ENCODE measurements around the gene PSKH1.
A peak's percentile ranks its signal among the peaks of the same experiment; 100 is the strongest.

PSKH1 gene

GRCh38 chr16:67953641-67954375 is 60.8 kb downstream of the PSKH1 start:
- H3K4me1 ChIP-seq (ENCODE audit: control insufficient read depth, insufficient read depth, low read length): peaks cover 11% of the 10 kb centered on the region
- H3K27ac ChIP-seq (ENCODE audit: low read depth, low read length): no peak overlapping the region
- H3K36me3 ChIP-seq (ENCODE audit: control insufficient read depth, insufficient read depth, low read length): peaks cover 48% of the 10 kb centered on the region
- H3K4me3 ChIP-seq (ENCODE audit: low read length): no peak overlapping the region
- no peaks in the 10 kb centered on the region for H3K27me3 ChIP-seq (ENCODE audit: control insufficient read depth, insufficient read depth, low read length)
- H3K9ac ChIP-seq (ENCODE audit: low read length): no peak overlapping the region

- Histone ChIP-seq H3K4me3 (ENCODE audit: low read length) (no peak overlapping the region), H3K4me1 (ENCODE audit: control insufficient read depth, insufficient read depth, low read length) (peaks cover 14% of the 10 kb centered on the region), H3K27ac (ENCODE audit: low read depth, low read length) (no peak overlapping the region), H3K27me3 (ENCODE audit: control insufficient read depth, insufficient read depth, low read length) (no peaks in the 10 kb centered on the region), H3K9ac (ENCODE audit: low read length) (no peak overlapping the region), H3K36me3 (ENCODE audit: control insufficient read depth, insufficient read depth, low read length) (peaks cover 47% of the 10 kb centered on the region)
Measured at GRCh38 chr16:67954421-67955196, 61.6 kb downstream of the PSKH1 start.

DNA sequence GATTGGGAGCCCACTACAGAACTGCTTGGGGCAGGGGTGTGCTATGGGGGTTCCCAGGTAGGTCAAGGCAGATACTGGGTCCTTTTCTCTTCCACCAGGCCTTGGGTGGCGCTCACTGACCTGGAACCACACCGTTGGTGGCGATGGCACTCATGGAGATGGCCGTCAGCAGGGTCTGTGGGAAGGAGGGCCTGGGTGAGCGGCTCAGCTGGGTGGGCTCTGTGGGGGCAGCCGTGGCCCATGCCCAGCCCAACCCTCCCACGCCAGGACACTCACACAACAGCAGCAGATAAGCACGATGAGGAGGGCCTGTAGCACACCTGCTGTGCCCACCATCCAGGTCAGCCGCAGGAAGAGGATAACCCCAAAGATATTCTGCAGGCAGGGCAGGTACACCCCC is 64.6 kb downstream of the PSKH1 start:
- Histone ChIP-seq H3K4me1 (ENCODE audit: control insufficient read depth, insufficient read depth, low read length) (peaks cover 10% of the 10 kb centered on the region), H3K9ac (ENCODE audit: low read length) (no peak overlapping the region), H3K27ac (ENCODE audit: low read depth, low read length) (no peak overlapping the region), H3K27me3 (ENCODE audit: control insufficient read depth, insufficient read depth, low read length) (no peaks in the 10 kb centered on the region), H3K4me3 (ENCODE audit: low read length) (no peak overlapping the region), H3K36me3 (ENCODE audit: control insufficient read depth, insufficient read depth, low read length) (peaks cover 47% of the 10 kb centered on the region)

DNA sequence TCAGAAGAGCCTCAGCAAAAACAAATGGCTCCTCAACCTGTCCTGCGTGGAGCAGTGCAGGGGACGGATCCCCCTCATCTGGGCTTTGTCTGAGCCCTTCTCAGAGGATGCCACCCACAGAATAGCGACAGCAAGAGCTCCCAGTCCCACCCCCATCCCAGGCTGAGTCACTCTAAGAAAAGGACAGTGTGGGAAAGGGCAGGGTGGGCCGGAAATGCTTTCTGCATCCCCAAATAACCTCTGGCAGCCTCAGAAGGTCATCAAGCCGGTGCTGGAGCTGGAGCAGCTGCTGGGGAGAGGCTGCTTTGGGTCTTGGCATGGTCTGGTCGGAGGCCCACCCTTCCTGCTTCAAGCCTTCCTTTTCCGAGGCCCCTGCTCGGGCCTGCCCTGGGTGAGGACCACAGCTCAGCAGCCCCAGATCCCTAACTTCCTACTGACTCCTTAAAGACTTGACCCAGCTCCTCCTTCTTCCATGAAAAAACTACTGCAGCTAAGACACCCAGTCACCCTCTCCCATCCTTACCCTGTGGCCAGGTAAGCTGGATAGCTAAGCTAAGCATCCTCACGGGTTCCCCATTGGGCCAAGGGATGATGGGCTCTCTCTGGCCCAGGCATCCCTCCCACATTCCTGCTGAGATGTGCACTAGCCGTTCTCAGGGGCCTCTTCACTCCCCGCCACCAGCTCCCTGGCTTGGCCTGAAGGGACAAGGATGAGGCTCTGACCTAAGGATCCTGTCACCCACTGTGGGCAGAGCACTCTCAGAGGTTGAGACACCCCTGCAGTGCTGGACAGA is 66.7 kb downstream of the PSKH1 start:
- no peaks in the 10 kb centered on the region for H3K27me3 ChIP-seq (ENCODE audit: control insufficient read depth, insufficient read depth, low read length)
- H3K27ac ChIP-seq (ENCODE audit: low read depth, low read length): peak overlapping the region; percentile 63
- peaks cover 43% of the 10 kb centered on the region for H3K36me3 ChIP-seq (ENCODE audit: control insufficient read depth, insufficient read depth, low read length)
- H3K4me3 ChIP-seq (ENCODE audit: low read length): no peak overlapping the region
- peaks cover 15% of the 10 kb centered on the region for H3K4me1 ChIP-seq (ENCODE audit: control insufficient read depth, insufficient read depth, low read length)
- H3K9ac ChIP-seq (ENCODE audit: low read length): peak overlapping the region; percentile 28

- Histone ChIP-seq H3K36me3 (ENCODE audit: control insufficient read depth, insufficient read depth, low read length) (peaks cover 41% of the 10 kb centered on the region), H3K27ac (ENCODE audit: low read depth, low read length) (no peak overlapping the region), H3K9ac (ENCODE audit: low read length) (no peak overlapping the region), H3K4me3 (ENCODE audit: low read length) (no peak overlapping the region), H3K27me3 (ENCODE audit: control insufficient read depth, insufficient read depth, low read length) (no peaks in the 10 kb centered on the region), H3K4me1 (ENCODE audit: control insufficient read depth, insufficient read depth, low read length) (peaks cover 26% of the 10 kb centered on the region)
Measured at GRCh38 chr16:67961551-67961957, 68.5 kb downstream of the PSKH1 start.

DNA sequence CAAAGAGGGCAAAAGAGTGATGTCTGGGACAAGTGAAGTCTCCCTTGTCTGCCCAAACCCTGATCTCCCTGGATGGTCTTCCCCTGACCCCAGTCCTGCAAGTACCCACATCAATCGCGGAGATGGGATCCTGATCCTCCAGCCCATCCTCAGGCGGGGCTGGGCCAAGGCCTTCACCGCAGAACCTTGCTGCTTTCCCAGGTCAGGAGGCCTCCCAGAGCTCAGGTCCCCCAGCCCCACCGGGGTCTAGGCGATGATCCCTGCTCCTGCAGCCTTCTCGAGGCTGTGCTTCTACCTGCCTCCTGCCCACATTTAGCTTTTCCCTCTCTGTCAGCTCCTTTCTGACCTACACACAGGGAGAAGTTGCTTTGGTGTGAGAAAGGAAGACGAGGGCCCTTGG is 69.1 kb downstream of the PSKH1 start:
- H3K4me3 ChIP-seq (ENCODE audit: low read length): no peak overlapping the region
- H3K27ac ChIP-seq (ENCODE audit: low read depth, low read length): no peak overlapping the region
- H3K4me1 ChIP-seq (ENCODE audit: control insufficient read depth, insufficient read depth, low read length): peaks cover 32% of the 10 kb centered on the region
- H3K9ac ChIP-seq (ENCODE audit: low read length): no peak overlapping the region
- peaks cover 41% of the 10 kb centered on the region for H3K36me3 ChIP-seq (ENCODE audit: control insufficient read depth, insufficient read depth, low read length)
- no peaks in the 10 kb centered on the region for H3K27me3 ChIP-seq (ENCODE audit: control insufficient read depth, insufficient read depth, low read length)

DNA sequence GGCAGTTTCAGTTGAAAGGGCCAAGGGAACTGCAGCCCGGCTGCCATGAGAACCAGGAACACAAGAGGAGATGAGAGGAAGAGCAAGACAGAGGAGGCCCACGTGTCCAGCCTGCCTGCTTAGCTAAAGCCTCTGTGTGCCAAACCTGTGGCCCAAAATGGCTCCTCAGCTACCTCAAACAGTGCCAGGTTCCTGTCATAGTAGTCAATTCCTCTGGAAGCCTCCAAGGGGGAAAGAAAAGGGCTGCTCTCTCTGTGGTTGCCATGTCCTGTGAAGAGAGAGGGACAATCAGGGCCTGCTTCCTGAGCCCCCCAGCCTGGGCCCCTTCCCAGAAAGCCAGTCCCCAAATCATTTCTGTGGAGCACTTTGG is 70.2 kb downstream of the PSKH1 start:
- H3K27ac ChIP-seq (ENCODE audit: low read depth, low read length): peak overlapping the region; percentile 33
- H3K27me3 ChIP-seq (ENCODE audit: control insufficient read depth, insufficient read depth, low read length): peaks cover 3% of the 10 kb centered on the region
- peaks cover 33% of the 10 kb centered on the region for H3K4me1 ChIP-seq (ENCODE audit: control insufficient read depth, insufficient read depth, low read length)
- H3K4me3 ChIP-seq (ENCODE audit: low read length): no peak overlapping the region
- no peak overlapping the region for H3K9ac ChIP-seq (ENCODE audit: low read length)
- H3K36me3 ChIP-seq (ENCODE audit: control insufficient read depth, insufficient read depth, low read length): peaks cover 34% of the 10 kb centered on the region

- no peak overlapping the region for H3K9ac ChIP-seq (ENCODE audit: low read length)
- H3K4me3 ChIP-seq (ENCODE audit: low read length): peak overlapping the region; percentile 3
- H3K27me3 ChIP-seq (ENCODE audit: control insufficient read depth, insufficient read depth, low read length): peaks cover 3% of the 10 kb centered on the region
- peak overlapping the region; percentile 33 for H3K27ac ChIP-seq (ENCODE audit: low read depth, low read length)
- peaks cover 33% of the 10 kb centered on the region for H3K4me1 ChIP-seq (ENCODE audit: control insufficient read depth, insufficient read depth, low read length)
- H3K36me3 ChIP-seq (ENCODE audit: control insufficient read depth, insufficient read depth, low read length): peaks cover 32% of the 10 kb centered on the region
Measured at GRCh38 chr16:67963662-67964321, 70.7 kb downstream of the PSKH1 start.

DNA sequence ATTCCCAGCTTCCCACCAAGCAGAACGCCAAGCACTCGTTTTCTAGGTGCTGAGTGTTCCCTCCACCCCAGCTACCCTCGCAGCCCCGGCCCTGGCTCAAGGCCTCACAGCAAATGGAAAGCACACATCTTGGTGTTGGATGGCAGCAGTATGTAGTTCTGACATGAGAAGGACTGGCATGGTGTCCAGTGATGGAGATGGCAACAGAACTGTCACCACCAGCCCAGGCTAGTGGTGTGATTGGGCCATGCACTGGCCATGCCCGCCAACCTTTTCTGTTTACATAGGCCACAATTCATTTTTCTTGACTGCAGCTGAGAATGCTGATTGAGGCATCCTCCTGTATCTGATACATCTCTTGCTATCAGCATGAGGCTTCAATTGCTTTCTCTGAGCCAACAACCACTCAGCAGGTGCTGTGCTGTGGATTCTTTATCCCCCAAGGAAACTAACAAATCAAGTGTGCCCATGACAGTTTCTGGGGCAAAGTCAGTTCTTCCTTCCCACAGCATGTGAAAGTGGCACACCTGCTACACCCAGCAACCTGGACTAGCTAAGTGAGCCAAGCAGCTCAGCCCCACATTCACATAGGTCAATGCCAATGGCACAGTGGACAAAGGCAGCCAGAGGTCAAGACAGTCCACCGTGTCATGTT is 71.5 kb downstream of the PSKH1 start:
- H3K4me1 ChIP-seq (ENCODE audit: control insufficient read depth, insufficient read depth, low read length): peaks cover 31% of the 10 kb centered on the region
- no peak overlapping the region for H3K9ac ChIP-seq (ENCODE audit: low read length)
- H3K4me3 ChIP-seq (ENCODE audit: low read length): no peak overlapping the region
- H3K36me3 ChIP-seq (ENCODE audit: control insufficient read depth, insufficient read depth, low read length): peaks cover 28% of the 10 kb centered on the region
- H3K27ac ChIP-seq (ENCODE audit: low read depth, low read length): no peak overlapping the region
- peaks cover 3% of the 10 kb centered on the region for H3K27me3 ChIP-seq (ENCODE audit: control insufficient read depth, insufficient read depth, low read length)

- no peak overlapping the region for H3K9ac ChIP-seq (ENCODE audit: low read length)
- peaks cover 3% of the 10 kb centered on the region for H3K27me3 ChIP-seq (ENCODE audit: control insufficient read depth, insufficient read depth, low read length)
- peak overlapping the region; percentile 98 for H3K27ac ChIP-seq (ENCODE audit: low read depth, low read length)
- H3K4me1 ChIP-seq (ENCODE audit: control insufficient read depth, insufficient read depth, low read length): peaks cover 23% of the 10 kb centered on the region
- peak overlapping the region; percentile 86 for H3K4me3 ChIP-seq (ENCODE audit: low read length)
- H3K36me3 ChIP-seq (ENCODE audit: control insufficient read depth, insufficient read depth, low read length): peaks cover 20% of the 10 kb centered on the region
Measured at GRCh38 chr16:67965668-67966548, 72.9 kb downstream of the PSKH1 start.

DNA sequence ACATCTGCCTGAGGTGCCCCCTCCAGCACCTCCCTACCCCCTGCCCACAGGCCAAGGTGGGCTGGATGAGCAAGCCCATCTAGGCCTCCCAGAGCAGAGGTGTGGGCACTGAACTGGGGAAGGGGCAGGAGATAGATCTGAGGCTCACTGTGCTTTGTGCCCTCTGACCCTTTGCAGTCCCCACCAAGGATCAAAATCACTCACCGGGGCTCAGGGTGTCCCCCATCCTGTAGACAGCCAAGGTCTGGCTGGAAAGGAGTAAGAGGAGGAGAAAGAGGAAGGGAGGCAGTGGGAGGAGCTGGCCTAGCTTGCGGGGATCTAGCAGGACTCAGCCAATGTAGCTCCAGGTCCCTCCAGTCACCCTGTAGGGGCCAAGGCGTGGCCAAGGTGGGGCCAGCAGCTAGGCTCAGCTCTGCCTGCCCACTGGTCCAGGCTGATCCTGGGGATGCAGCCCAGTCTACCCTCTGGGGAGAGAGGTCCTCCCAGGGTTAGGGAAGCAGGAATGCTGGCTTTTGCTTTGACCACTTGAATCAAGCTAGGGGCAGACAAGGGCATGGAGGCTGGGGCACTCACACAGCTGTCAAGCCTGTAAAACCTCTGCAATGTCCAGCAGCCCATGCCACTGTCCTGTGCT is 73.6 kb downstream of the PSKH1 start:
- Histone ChIP-seq H3K27ac (ENCODE audit: low read depth, low read length) (peak overlapping the region; percentile 98), H3K4me3 (ENCODE audit: low read length) (peak overlapping the region; percentile 86), H3K9ac (ENCODE audit: low read length) (no peak overlapping the region), H3K4me1 (ENCODE audit: control insufficient read depth, insufficient read depth, low read length) (peaks cover 23% of the 10 kb centered on the region), H3K27me3 (ENCODE audit: control insufficient read depth, insufficient read depth, low read length) (peaks cover 3% of the 10 kb centered on the region), H3K36me3 (ENCODE audit: control insufficient read depth, insufficient read depth, low read length) (peaks cover 15% of the 10 kb centered on the region)
